GM23248 (cell line): Measurements from ENCODE around the gene FCER1G. TPM values are rescaled to one million over a fixed set of nuclear protein-coding genes. Genes with fewer than 3 reads are reported as not detected.

Experiments
- DNase-seq: peaks from one replicate; pipeline ENCODE4 v3.0.0-alpha.2; 2015
- H2AFZ ChIP-seq: fragments of 200-600 bp; sonication (generic); 2 replicates; pipeline ENCODE4 v1.6.1; 2016; ENCODE audit warnings: antibody characterized with exemption
- H3F3A ChIP-seq: fragments of 200-600 bp; sonication (generic); 2 replicates; pipeline ENCODE4 v1.6.1; 2016; ENCODE audit warnings: mild to moderate bottlenecking, antibody characterized with exemption, mixed run types; ENCODE audit not compliant: insufficient read depth
- H3K27ac ChIP-seq: fragments of 200-600 bp; sonication (generic); 2 replicates; pipeline ENCODE4 v1.5.1; 2016; ENCODE audit warnings: mild to moderate bottlenecking
- H3K27me3 ChIP-seq: fragments of 200-600 bp; sonication (generic); replicated peaks from 2 replicates; pipeline ENCODE4 v1.6.1; 2016; ENCODE audit warnings: mild to moderate bottlenecking; ENCODE audit not compliant: insufficient read depth
- H3K36me3 ChIP-seq: fragments of 200-600 bp; sonication (generic); 2 replicates; pipeline ENCODE4 v1.6.1; 2016; ENCODE audit warnings: low read depth, mild to moderate bottlenecking
- H3K4me1 ChIP-seq: fragments of 200-600 bp; sonication (generic); 2 replicates; pipeline ENCODE4 v1.6.1; 2016; ENCODE audit warnings: mild to moderate bottlenecking; ENCODE audit not compliant: insufficient read depth
- H3K4me2 ChIP-seq: fragments of 200-600 bp; sonication (generic); one replicate; pipeline ENCODE4 v1.6.1; 2016; ENCODE audit warnings: mild to moderate bottlenecking; ENCODE audit not compliant: unreplicated experiment
- H3K4me3 ChIP-seq: fragments of 200-600 bp; sonication (generic); 2 replicates; pipeline ENCODE4 v1.5.1; 2016; ENCODE audit warnings: mild to moderate bottlenecking
- H3K79me2 ChIP-seq: fragments of 200-600 bp; sonication (generic); 2 replicates; pipeline ENCODE4 v1.6.1; 2016; ENCODE audit warnings: mild to moderate bottlenecking; ENCODE audit not compliant: insufficient read depth
- H3K9ac ChIP-seq: fragments of 200-600 bp; sonication (generic); 2 replicates; pipeline ENCODE4 v1.6.1; 2016; ENCODE audit warnings: mild to moderate bottlenecking
- H3K9me2 ChIP-seq: fragments of 200-600 bp; sonication (generic); 2 replicates; pipeline ENCODE4 v1.6.1; 2016; ENCODE audit warnings: mixed run types, mild to moderate bottlenecking, moderate library complexity; ENCODE audit not compliant: insufficient read depth
- H3K9me3 ChIP-seq: fragments of 200-600 bp; sonication (generic); one replicate; pipeline ENCODE4 v1.6.1; 2017; ENCODE audit warnings: low read depth
- H4K20me1 ChIP-seq: fragments of 200-600 bp; sonication (generic); 2 replicates; pipeline ENCODE4 v1.6.0; 2016; ENCODE audit not compliant: insufficient read depth
- EZH2 ChIP-seq: fragments of 200-600 bp; sonication (generic); IDR thresholded peaks from 2 replicates; pipeline ENCODE4 v1.6.1; 2018; ENCODE audit warnings: antibody characterized with exemption, mild to moderate bottlenecking; ENCODE audit not compliant: insufficient read depth, poor library complexity, severe bottlenecking
- EZH2phosphoT487 ChIP-seq: fragments of 200-600 bp; sonication (generic); IDR thresholded peaks from 2 replicates; pipeline ENCODE4 v1.6.1; 2018; ENCODE audit warnings: antibody characterized with exemption, moderate library complexity, mild to moderate bottlenecking, low read depth; ENCODE audit not compliant: insufficient read depth
- WGBS, 2 experiments: methylation state at CpG; one replicate each; pipeline ENCODE4 v1.1.6; 2015 to 2017; ENCODE audit warnings: low lambda C conversion rate in 2 of 2, low coverage in 1 of 2; ENCODE audit errors: missing lambda C conversion rate in 2 of 2; 5-methylcytosine and 5-hydroxymethylcytosine counted together
- in situ Hi-C: fragments of 300-500 bp; cut with MboI; formaldehyde crosslinking; loops from 2 replicates; pipeline ENCODE4 v1.15.0; 2020
- polyA plus RNA-seq: library from polyadenylated mRNA; unstranded; fragments of >200 nt; fragmentation: Nextera tagmentation; extraction: Ambion mirVana; gene quantifications from 2 replicates; pipeline ENCODE4 v1.2.1, GENCODE V29; 2016
- total RNA-seq: library from RNA; depleted of rRNA; stranded (reverse); fragments of >200 nt; shearing (Covaris generic); gene quantifications from 2 replicates; pipeline ENCODE4 v1.2.3, GENCODE V29; 2014

The FCER1G gene
- total and polyA plus RNA-seq, 2 experiments from 2014 or later, result 0.49 TPM; not detected in 1

DNA sequence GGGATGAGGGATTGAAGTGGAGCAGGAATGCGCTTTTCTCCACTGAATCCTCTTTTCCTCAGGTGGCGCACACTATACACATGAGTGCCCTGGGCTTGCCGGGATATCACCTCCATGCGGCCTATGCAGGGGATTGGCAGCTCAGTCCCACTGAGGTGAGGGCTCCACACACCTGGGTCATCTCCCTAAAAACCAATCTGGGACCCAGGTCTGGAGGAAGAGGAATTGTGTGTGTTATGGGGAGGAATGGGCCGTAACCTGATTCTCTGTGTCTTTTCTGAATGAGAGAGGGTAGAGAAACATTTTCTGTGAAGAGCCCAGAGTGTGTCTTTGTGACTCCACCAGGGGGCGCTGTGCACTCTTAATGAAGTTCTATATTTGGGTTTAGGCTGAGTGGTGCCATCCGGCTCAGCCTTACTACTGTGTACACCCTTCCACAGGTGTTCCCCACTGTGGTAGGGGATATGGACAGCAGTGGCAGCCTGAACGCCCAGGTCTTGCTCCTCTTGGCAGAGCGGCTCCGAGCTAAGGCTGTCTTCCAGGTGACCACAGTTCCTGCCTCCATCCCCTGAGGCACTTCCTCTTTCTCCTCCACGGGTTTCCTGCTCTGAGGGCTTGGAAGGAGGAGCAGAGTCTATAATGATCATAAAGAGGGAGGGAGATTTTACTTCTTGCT is 12.2 kb downstream of the FCER1G start:
- H3K27me3 ChIP-seq, result no peaks in the 10 kb centered on the region
- peaks cover 5% of the 10 kb centered on the region; the same call in 1 of the 2 replicates for H3F3A ChIP-seq
- H3K9me2 ChIP-seq, result no peaks in the 10 kb centered on the region
- H3K9ac ChIP-seq, result peak overlapping the region; percentile 80; the same call in 1 of the 2 replicates
- H3K79me2 ChIP-seq, result peaks cover 7% of the 10 kb centered on the region
- no peaks in the 10 kb centered on the region for H4K20me1 ChIP-seq
- peaks cover 11% of the 10 kb centered on the region; the same call in 1 of the 2 replicates for H3K4me1 ChIP-seq
- peak overlapping the region; percentile 73 for H3K4me2 ChIP-seq
- peak overlapping the region; percentile 93 for H2AFZ ChIP-seq
- H3K9me3 ChIP-seq, result no peaks in the 10 kb centered on the region
- TF ChIP-seq EZH2phosphoT487, result no peak
- no peak for TF ChIP-seq EZH2
- in situ Hi-C loops, result no loop called here
- no peak overlapping the region for H3K27ac ChIP-seq
- H3K4me3 ChIP-seq, result peak overlapping the region; percentile 91
- H3K36me3 ChIP-seq, result no peaks in the 10 kb centered on the region; the same call in 1 of the 2 replicates
- peak; percentile 88 for DNase-seq
- WGBS, 2 experiments, result 36 to 38% methylated on average over 11 of the region's 11 CpGs

GRCh38 chr1:161228032-161228431 is 12.9 kb downstream of the FCER1G start:
- H2AFZ ChIP-seq, result no peak overlapping the region; the same call in 1 of the 2 replicates
- no peaks in the 10 kb centered on the region for H3K9me3 ChIP-seq
- in situ Hi-C loops, result no loop called here
- no peak overlapping the region for H3K4me3 ChIP-seq
- H3K4me1 ChIP-seq, result peaks cover 11% of the 10 kb centered on the region; the same call in 1 of the 2 replicates
- H3K36me3 ChIP-seq, result no peaks in the 10 kb centered on the region; the same call in 1 of the 2 replicates
- TF ChIP-seq EZH2, result no peak
- no peaks in the 10 kb centered on the region for H4K20me1 ChIP-seq
- H3K79me2 ChIP-seq, result peaks cover 7% of the 10 kb centered on the region
- peaks cover 5% of the 10 kb centered on the region; the same call in 1 of the 2 replicates for H3F3A ChIP-seq
- no peaks in the 10 kb centered on the region for H3K27me3 ChIP-seq
- H3K9me2 ChIP-seq, result no peaks in the 10 kb centered on the region
- H3K9ac ChIP-seq, result no peak overlapping the region
- no peak overlapping the region for H3K4me2 ChIP-seq
- no peak for DNase-seq
- WGBS, 2 experiments, result 91% methylated on average over 7 of the region's 7 CpGs
- H3K27ac ChIP-seq, result no peak overlapping the region

DNA sequence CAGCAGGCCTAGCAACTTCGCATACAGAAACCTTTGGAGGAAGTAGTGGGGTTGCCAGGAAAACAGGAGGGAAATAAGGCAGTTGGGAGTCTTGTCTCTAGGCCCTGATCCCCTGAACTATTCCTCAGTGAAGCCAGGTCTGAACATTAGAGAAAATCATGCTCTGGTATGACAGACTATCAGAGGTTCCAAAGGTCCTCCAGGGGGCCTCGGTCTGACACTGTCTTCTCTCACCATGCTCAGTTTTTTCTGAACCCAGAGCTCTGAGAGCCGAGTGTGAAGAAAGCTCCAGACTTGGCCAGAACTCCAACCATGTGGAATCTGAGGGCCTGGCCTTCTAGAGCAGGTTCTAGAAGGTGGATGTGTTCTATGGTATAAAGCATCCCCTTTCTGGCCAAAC is 14.8 kb downstream of the FCER1G start:
- peaks cover 7% of the 10 kb centered on the region for H3K79me2 ChIP-seq
- H3K9ac ChIP-seq, result no peak overlapping the region
- no peaks in the 10 kb centered on the region for H3K27me3 ChIP-seq
- no peak overlapping the region for H3K27ac ChIP-seq
- no peaks in the 10 kb centered on the region for H4K20me1 ChIP-seq
- no peak for DNase-seq
- H3K4me1 ChIP-seq, result peaks cover 11% of the 10 kb centered on the region; the same call in 1 of the 2 replicates
- H3K4me2 ChIP-seq, result no peak overlapping the region
- H3K36me3 ChIP-seq, result no peaks in the 10 kb centered on the region; the same call in 1 of the 2 replicates
- peaks cover 5% of the 10 kb centered on the region; the same call in 1 of the 2 replicates for H3F3A ChIP-seq
- in situ Hi-C loops, result no loop called here
- no peak overlapping the region for H2AFZ ChIP-seq
- 44 to 47% methylated on average over 3 of the region's 3 CpGs for WGBS, 2 experiments
- H3K4me3 ChIP-seq, result no peak overlapping the region
- no peaks in the 10 kb centered on the region for H3K9me3 ChIP-seq
- no peaks in the 10 kb centered on the region for H3K9me2 ChIP-seq
- no peak for TF ChIP-seq EZH2phosphoT487
- no peak for TF ChIP-seq EZH2

- H3K4me2 ChIP-seq, result no peak overlapping the region
- H4K20me1 ChIP-seq, result no peaks in the 10 kb centered on the region
- no peak overlapping the region for H3K27ac ChIP-seq
- H3K9me2 ChIP-seq, result no peaks in the 10 kb centered on the region
- no peak overlapping the region for H2AFZ ChIP-seq
- H3F3A ChIP-seq, result no peaks in the 10 kb centered on the region
- in situ Hi-C loops, result no loop called here
- H3K36me3 ChIP-seq, result no peaks in the 10 kb centered on the region; the same call in 1 of the 2 replicates
- H3K27me3 ChIP-seq, result no peaks in the 10 kb centered on the region
- WGBS, 2 experiments, result 95 to 97% methylated on average over 7 of the region's 7 CpGs
- TF ChIP-seq EZH2 (no peak), EZH2phosphoT487 (no peak)
- H3K79me2 ChIP-seq, result peaks cover 7% of the 10 kb centered on the region
- H3K4me3 ChIP-seq, result no peak overlapping the region
- H3K4me1 ChIP-seq, result peaks cover 6% of the 10 kb centered on the region; the same call in 1 of the 2 replicates
- no peak overlapping the region for H3K9ac ChIP-seq
- no peak for DNase-seq
- H3K9me3 ChIP-seq, result no peaks in the 10 kb centered on the region
Observed at GRCh38 chr1:161230762-161231161, 15.7 kb downstream of the FCER1G start.
